ENCODE measurements around the gene MZF1.
"Not testable (repeated sequence)": the region's sequence is repeated elsewhere in the genome, so short reads cannot be mapped to it uniquely, and the experiment has no call there.

The MZF1 gene

DNA sequence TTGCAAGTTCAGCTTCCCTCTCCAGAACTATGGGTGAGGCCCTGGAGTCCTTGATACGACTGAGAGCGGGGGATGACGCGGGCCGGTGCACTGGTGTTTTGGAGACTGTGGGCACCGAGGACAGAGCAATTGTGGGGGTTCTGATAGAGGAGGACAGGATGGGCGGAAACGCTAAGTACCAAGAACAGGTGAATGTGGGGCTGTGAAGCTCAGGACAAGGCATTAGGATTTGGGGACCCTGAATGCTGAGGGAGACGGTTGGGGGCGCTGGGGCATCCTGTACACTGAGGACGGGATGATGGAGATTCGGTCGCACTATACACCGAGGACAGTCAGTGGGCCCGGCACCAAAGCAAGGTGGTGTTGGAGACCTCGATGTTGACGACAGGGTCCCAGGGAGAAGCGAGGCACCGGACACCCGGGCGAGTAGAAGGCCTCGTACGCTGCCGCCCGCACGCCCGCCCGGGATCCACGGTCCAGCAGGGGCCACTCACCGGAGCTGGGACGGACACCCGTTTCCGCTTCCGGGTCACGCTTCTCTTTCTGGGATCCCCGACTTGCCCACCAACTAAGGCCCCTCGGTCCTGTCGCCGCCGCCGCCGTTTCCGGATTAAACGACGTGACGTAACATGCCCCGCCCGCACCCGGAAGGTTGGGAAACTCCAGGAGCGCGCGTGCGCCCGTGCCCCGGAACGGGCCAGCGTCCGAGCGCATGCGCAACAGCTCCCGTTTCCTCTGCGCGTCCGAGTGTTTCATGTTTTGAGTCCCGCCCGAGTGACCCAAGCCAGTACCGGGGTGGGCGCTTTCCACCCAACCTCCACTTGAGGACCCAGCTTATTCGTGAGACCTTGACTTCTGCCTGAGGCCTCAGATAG, 18.4 kb downstream of the MZF1 start, which contains the start of gene CHMP2A:
Gene CHMP2A, minus strand, starts transcription at position 612 of the 875 bp plus-strand sequence. CDS start 893 bp downstream, outside the sequence.
- DNase-seq = no peak

DNA sequence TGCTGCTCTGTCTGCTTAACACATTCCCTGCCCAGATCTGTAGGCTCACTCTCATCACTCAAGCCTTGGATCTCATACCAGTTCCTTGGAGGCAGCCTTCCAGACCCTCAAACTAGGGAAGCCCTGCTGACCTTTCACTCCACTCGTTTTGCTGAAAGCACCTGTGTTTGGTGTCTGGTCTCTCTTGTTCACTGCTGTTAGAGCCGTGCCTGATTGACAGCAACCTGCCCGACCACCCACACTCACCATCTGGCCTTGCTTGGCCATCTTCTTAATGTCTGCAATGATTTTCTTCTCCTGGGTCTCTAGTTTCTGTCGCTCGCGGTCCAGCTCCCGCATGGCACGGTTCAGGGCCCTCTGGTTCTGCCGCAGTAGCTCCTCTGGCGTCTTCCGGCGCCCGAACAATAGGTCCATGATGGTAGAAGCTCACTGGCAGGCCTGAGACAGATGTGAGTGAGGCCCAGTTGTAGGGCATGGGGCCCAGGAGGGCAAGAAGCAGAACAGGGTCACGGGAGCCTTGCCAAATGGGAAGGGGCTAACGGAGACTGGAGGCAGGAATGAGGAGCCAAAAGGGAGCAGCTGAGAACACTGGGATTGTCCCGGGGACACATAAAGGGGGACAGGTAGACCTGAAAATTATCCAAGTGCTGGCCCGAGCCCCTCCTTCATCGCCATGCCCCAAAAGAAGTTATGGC, 19.2 kb downstream of the MZF1 start:
- no peak for DNase-seq

DNA sequence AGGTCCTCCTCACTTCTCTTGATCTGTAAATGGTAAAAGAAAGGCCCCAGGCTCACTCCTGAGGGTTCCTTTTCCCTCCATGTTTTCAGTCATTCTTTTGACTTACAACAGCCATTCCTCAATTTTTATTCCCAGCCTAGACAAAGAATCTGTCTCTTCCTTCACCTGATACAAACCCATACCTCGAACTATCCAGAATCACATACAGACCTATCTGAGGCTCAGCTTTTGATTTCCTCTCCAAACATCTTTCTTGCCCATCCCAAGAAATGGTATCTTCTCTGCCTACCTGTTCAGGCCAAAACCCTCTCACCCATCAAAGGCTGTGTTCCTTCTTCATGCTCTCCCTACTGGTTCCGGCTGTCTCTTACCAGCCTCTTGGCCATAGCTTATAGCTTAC, 20.5 kb downstream of the MZF1 start:
- DNase-seq = no peak

DNA sequence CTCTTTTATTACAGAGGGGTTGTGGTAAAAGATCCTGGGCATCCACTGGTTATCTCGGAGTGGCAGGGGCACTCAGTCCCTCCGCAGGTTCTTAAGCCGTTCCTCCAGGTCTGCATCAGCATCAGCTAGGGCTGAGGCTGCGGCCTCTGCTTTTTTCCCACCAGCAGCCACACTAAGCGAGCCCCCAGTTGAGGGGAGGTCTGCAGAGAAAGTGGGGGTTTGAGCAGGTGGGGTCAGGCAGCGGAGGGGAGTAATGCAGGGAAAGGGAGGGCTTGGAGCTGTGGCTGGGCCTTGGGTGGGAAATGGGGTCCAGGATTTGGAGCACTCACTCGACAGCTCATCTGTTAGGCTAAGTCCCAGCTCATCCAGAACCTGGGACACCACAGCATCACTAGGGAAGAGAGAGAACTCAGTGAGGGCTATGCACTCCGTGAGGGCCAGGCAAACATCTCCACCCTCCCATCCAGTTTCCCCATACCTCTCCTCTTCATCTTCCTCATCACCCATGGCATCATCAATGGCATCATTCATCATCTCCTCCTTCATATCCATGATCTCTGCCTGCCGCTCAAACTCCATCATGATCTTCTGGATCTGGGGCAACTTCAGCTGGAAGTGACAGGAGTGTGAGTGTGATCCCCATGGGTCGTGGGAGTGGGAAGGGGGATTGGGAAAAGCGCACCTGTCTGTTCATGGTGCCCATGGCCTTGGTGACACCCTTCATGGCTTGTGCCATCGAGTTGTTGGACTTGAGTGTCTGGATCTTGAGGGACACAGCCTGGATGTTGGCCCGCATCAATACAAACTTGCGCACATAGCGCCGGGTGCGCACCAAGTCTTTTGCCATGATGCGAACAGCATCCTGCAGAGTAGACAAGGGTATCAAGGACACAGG, 21.3 kb downstream of the MZF1 start:
- no peak for DNase-seq

DNA sequence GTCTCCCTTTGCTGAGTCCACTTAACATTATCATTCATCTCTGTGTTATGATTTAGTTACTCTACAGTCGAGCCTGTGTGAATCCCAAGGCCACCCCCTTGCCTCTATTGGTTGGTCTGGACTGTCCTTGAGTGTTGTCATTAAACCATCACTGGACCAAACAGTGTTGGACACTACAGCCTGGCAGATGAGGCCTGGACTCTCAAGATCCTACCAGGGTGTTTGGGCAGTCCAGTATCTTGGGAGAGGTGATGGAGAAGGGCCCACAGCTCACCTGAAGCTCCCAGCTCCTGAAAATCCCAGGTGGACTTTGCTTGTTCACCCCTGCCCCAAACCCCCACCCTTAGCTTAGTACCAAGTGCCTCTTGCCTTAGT, 22.0 kb downstream of the MZF1 start:
- DNase-seq = no peak

DNA sequence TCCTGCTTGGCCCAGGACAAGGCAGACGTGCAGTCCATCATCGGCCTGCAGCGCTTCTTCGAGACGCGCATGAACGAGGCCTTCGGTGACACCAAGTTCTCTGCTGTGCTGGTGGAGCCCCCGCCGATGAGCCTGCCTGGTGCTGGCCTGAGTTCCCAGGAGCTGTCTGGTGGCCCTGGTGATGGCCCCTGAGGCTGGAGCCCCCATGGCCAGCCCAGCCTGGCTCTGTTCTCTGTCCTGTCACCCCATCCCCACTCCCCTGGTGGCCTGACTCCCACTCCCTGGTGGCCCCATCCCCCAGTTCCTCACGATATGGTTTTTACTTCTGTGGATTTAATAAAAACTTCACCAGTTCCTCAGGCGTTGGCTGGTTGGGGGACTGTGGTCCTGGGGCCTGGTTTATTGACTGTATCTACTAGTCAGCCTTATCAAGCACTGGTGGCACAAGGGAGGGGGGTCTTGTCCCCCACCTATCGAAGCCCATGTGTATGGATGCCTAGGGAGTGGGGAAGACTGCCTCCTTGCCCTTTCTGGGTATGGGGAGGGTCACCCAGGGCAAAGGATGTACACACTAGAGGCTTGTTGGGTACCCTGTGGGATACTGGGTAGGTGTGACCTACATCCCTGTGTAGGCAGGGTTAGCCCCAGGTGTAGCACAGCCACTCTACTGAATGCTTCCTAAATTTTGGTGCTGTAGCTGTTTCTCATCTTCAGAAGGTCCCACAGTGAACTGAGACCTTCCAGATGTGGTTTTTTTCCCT, 22.6 kb downstream of the MZF1 start:
- no peak for DNase-seq

GRCh38 chr19:58549664-58550361, 23.3 kb downstream of the MZF1 start:
- DNase-seq = no peak

- no peak for DNase-seq
Measured at GRCh38 chr19:58548859-58549663, 24.1 kb downstream of the MZF1 start.

- no peak for DNase-seq
Measured at GRCh38 chr19:58547323-58548312, 25.5 kb downstream of the MZF1 start.

DNA sequence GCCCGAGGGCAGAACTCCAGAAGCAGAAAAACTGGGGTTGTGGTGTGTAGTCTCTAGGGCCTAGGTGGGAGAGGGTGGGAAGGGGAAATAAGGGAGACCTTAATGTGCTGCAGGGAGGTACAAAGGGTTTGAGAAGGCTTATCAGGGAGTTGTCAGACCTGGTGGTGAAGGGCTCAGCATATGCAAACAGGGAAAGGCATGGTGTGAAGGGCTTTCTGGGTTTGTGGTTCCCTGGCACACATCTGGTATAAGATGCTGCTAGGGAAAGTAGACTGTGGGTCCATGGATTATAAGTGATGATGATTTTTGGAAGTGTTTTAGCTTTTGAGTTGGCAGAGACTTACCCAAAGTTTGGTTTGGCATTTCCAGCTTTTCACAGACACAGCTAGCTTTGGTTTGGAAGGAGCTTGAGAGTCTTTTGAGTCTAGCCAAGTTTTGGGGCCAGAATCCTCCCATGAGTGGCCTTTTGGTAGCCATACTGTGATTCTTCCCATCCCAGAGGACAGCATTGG, 27.1 kb downstream of the MZF1 start:
- DNase-seq = no peak

DNA sequence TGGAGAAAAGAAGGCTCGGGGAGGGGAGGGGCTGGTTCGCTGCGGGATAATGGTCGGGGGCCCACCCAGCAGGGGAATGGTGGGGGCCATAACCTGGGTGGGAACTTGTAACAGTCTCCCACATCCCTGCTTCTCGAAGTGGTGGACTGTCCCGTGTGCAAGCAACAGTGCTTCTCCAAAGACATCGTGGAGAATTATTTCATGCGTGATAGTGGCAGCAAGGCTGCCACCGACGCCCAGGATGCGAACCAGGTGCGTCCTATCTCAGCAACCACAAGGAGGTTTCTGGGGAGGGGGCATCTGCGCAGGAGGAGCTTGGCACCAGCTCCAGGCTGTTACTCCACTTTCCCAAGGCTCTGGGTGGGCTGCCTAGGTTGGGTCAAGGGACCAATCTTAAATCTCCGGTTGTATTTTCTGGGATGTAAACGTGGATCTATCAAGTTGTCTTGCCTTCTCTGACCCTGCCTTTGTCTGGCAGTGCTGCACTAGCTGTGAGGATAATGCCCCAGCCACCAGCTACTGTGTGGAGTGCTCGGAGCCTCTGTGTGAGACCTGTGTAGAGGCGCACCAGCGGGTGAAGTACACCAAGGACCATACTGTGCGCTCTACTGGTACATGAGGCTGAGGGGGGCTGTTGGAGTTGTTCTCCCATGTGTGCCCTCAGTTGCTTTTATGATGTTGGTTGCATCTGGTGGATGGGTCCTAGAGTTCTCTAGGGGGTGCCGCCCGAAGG, 27.7 kb downstream of the MZF1 start:
- no peak for DNase-seq

DNA sequence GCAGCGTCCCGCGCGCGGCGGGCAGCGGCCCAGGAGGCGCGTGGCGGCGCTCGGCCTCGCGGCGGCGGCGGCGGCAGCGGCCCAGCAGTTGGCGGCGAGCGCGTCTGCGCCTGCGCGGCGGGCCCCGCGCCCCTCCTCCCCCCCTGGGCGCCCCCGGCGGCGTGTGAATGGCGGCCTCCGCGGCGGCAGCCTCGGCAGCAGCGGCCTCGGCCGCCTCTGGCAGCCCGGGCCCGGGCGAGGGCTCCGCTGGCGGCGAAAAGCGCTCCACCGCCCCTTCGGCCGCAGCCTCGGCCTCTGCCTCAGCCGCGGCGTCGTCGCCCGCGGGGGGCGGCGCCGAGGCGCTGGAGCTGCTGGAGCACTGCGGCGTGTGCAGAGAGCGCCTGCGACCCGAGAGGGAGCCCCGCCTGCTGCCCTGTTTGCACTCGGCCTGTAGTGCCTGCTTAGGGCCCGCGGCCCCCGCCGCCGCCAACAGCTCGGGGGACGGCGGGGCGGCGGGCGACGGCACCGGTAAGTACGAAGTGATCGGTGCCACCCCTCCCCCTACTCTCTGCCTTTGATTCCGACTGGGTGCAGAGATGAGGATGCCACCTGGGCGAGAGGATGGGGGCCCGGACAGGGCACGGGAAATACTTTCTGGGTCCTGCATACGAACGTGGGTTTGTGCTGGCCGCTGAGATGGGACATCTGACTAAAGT, 28.4 kb downstream of the MZF1 start:
- no peak for DNase-seq

DNA sequence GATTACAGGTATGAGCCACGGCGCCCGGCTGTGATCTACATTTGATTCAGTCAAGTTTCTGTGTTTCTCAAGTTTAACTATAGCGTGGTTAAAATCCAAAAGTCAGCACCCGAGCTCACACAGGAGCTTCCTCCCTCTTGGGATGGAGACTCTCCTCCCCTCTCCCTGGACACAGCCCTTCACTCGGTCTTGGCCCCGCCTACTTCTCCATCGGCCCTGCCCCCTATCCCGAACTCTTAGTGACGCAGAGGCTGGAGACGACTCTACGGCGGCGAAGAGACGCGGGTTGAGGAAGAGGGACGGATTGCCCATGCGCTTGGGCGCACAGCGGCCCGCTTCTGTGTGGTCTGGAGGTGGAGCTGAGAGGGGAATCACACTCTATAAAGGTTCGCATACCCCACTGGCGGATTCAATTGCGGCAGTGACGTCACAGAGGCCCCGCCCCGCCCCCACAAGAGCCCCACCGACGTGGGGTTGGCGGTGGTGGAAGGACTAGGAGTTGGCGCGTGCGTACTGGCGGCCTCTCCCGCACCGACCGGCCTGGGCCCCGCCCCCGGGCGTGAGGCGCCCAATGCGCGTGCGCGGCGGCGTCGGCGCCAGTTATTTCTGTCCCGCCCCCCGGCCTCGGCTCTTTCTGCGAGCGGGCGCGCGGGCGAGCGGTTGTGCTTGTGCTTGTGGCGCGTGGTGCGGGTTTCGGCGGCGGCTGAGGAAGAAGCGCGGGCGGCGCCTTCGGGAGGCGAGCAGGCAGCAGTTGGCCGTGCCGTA, 29.1 kb downstream of the MZF1 start, which contains the start of gene TRIM28:
Gene TRIM28, plus strand, starts transcription at position 239 of the 765 bp plus-strand sequence. CDS start 694 bp downstream, outside the sequence.
- no peak for DNase-seq

DNA sequence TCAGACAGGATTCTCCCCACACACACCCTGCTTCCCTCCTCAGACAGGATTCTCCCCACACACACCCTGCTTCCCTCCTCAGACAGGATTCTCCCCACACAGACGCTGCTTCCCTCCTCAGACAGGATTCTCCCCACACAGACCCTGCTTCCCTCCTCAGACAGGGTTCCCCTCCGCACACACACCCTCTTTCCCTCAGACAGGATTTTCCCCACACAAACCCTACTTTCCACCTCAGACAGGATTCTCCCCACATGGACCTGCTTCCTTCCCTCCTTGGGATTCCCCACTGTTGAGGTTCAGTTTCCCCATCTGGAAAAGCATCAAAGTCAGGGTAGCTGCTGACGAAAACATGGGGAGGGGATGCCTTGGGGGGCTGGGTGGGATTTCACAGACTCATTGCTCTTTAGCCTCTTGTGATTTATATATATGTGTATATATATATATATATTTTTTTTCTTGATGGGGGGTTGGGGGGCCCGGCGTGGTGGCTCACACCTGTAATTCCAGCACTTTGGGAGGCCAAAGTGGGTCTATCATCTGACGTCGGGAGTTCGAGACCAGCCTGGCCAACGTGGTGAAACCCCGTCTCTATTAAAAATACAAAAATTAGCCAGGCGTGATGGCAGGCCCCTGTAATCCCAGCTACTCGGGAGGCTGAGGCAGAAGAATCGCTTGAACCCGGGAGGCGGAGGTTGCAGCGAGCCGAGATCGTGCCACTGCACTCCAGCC, 30.3 kb downstream of the MZF1 start:
- not testable (repeated sequence) for DNase-seq

GRCh38 chr19:58539169-58539559, 34.0 kb downstream of the MZF1 start:
- DNase-seq = not testable (repeated sequence)

Data from bone marrow (tissue), 2 donors.